ENCODE data around the gene CDCA4. TPM values are rescaled to one million over a fixed set of nuclear protein-coding genes. Genes with fewer than 3 reads are reported as not detected.
A peak's percentile ranks its signal among the peaks of the same experiment; 100 is the strongest.

CDCA4 gene
- total and polyA plus RNA-seq, 10 of the 15 experiments (the other 5 are each of a cell fraction or from before 2014, with no cell fraction given) = 10.4 to 64.0 (median 52.1) TPM

DNA sequence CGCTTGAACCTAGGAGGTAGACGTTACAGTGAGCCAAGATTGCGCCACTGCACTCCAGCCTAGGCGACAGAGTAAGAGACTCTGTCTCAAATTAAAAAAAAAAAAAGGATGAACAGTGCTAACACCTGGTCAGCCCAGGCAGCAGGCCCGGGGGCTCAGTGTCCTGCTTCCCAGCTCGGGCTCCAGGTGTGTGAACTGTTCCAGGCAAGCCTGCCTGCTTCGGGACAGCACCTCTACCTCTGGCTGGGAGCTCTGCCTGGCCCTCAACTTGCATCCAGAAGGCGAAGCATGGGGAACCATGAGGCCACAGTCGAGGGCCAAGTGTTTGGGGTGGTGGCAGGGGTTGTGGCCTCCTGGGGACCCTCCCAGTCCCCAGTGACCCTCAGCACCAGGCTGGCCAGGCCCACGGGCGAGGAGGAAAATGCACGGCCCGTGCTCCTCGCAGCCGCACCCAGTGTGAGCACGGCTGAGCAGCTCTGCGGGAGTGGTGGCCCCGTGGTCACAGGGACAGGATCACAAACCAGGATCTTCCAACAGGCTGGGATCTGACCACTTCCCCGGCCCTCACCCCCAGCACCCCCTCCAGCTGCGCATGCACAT, 15.5 kb downstream of the CDCA4 start:
- ATAC-seq = peak; percentile 9
- CTCF ChIA-PET = interaction anchor here (1.0 to 1.5 kb wide), 2 partner anchors 13 to 16 kb away, joined by 3 to 5 read pairs; no protein-coding TSS in a partner anchor

More for the DNA sequence above, 15.5 kb downstream of the CDCA4 start:
- Histone ChIP-seq H3K36me3 (ENCODE audit: control insufficient read depth in 2 of 2, insufficient read depth in 2 of 2, low read length in 1 of 2) (peaks cover 23 to 32% of the 10 kb centered on the region in 2 experiments), H4K20me1 (ENCODE audit: control insufficient read depth, insufficient read depth) (no peaks in the 10 kb centered on the region; the same call in 1 of the 2 replicates), H3K27me3 (replicated peaks in 1 of 2; ENCODE audit: control insufficient read depth in 2 of 2, insufficient read depth in 2 of 2, low read length in 1 of 2) (no peaks in the 10 kb centered on the region), H3K4me1 (ENCODE audit: control insufficient read depth, insufficient read depth, low read length) (no peaks in the 10 kb centered on the region), H3K79me2 (ENCODE audit: control insufficient read depth, insufficient read depth, low read length) (peaks cover 12% of the 10 kb centered on the region), H3K9ac (ENCODE audit: control insufficient read depth, insufficient read depth, low read length) (no peak overlapping the region), H2AFZ (ENCODE audit: control insufficient read depth, low read depth, low read length) (no peak overlapping the region), H3K27ac (ENCODE audit: control insufficient read depth, insufficient read depth) (no peak overlapping the region), H3K4me3 (no peak overlapping the region), H3K9me3 (replicated peaks; ENCODE audit: control insufficient read depth, insufficient read depth, low read length) (no peaks in the 10 kb centered on the region), H3K4me2 (ENCODE audit: control insufficient read depth, insufficient read depth) (no peak overlapping the region)
- in situ Hi-C loops (cut with MboI) = no loop called here
- intact Hi-C loops (cut with micrococcal nuclease; ENCODE audit: unreplicated experiment) = no loop called here
- FAIRE-seq (no peak), DNase-seq (ENCODE audit: low read depth, low spot score) (no peak)
- 90% methylated on average over 19 of the region's 20 CpGs for whole genome bisulfite sequencing (ENCODE audit: insufficient coverage, insufficient replicate concordance, low lambda C conversion rate, missing lambda C conversion rate)
- TF ChIP-seq YY1 (IDR thresholded peaks at IDR 0.05; ENCODE audit: low read depth, low read length) (no peak), ZNF217 (IDR thresholded peaks at IDR 0.05) (no peak), TARDBP (IDR thresholded peaks at IDR 0.05; ENCODE audit: borderline replicate concordance) (no peak), FOXM1 (IDR thresholded peaks at IDR 0.05; ENCODE audit: low read depth, low read length) (no peak), HDGF (IDR thresholded peaks at IDR 0.05) (no peak), CHD4 (IDR thresholded peaks at IDR 0.05) (no peak), EGR1 (IDR thresholded peaks at IDR 0.05; ENCODE audit: borderline replicate concordance in 1 of 2, low read depth in 2 of 2, low read length in 2 of 2) (no peak), SUZ12 (IDR thresholded peaks at IDR 0.05; ENCODE audit: unreplicated experiment) (no peak), ETV6 (conservative IDR thresholded peaks at IDR 0.05 in 1 of 2, IDR thresholded peaks at IDR 0.05 in 1 of 2; ENCODE audit: borderline replicate concordance in 1 of 2, low read depth in 1 of 2) (no peak), NFYA (IDR thresholded peaks at IDR 0.05; ENCODE audit: borderline replicate concordance, low read depth, low read length) (no peak), TCF12 (IDR thresholded peaks at IDR 0.05; ENCODE audit: low read depth, low read length) (no peak)
- TF ChIP-seq, protein P1, sequence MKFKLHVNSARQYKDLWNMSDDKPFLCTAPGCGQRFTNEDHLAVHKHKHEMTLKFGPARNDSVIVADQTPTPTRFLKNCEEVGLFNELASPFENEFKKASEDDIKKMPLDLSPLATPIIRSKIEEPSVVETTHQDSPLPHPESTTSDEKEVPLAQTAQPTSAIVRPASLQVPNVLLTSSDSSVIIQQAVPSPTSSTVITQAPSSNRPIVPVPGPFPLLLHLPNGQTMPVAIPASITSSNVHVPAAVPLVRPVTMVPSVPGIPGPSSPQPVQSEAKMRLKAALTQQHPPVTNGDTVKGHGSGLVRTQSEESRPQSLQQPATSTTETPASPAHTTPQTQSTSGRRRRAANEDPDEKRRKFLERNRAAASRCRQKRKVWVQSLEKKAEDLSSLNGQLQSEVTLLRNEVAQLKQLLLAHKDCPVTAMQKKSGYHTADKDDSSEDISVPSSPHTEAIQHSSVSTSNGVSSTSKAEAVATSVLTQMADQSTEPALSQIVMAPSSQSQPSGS (IDR thresholded peaks at IDR 0.05; ENCODE audit: low read length) = no peak
- TF ChIP-seq, protein P2, sequence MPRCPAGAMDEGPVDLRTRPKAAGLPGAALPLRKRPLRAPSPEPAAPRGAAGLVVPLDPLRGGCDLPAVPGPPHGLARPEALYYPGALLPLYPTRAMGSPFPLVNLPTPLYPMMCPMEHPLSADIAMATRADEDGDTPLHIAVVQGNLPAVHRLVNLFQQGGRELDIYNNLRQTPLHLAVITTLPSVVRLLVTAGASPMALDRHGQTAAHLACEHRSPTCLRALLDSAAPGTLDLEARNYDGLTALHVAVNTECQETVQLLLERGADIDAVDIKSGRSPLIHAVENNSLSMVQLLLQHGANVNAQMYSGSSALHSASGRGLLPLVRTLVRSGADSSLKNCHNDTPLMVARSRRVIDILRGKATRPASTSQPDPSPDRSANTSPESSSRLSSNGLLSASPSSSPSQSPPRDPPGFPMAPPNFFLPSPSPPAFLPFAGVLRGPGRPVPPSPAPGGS (IDR thresholded peaks at IDR 0.05; ENCODE audit: borderline replicate concordance, insufficient read depth, low read depth, low read length, poor library complexity, severe bottlenecking) = no peak
- TF ChIP-seq, protein P3, sequence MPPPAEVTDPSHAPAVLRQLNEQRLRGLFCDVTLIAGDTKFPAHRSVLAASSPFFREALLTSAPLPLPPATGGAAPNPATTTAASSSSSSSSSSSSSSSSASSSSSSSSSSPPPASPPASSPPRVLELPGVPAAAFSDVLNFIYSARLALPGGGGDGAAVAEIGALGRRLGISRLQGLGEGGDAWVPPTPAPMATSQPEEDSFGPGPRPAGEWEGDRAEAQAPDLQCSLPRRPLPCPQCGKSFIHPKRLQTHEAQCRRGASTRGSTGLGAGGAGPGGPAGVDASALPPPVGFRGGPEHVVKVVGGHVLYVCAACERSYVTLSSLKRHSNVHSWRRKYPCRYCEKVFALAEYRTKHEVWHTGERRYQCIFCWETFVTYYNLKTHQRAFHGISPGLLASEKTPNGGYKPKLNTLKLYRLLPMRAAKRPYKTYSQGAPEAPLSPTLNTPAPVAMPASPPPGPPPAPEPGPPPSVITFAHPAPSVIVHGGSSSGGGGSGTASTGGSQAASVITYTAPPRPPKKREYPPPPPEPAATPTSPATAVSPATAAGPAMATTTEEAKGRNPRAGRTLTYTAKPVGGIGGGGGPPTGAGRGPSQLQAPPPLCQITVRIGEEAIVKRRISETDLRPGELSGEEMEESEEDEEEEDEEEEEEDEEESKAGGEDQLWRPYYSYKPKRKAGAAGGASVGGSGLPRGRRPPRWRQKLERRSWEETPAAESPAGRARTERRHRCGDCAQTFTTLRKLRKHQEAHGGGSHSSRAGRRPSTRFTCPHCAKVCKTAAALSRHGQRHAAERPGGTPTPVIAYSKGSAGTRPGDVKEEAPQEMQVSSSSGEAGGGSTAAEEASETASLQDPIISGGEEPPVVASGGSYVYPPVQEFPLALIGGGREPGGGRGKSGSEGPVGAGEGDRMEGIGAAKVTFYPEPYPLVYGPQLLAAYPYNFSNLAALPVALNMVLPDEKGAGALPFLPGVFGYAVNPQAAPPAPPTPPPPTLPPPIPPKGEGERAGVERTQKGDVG (CRISPR knock-in tag; IDR thresholded peaks at IDR 0.05) = no peak
- RAD21 ChIA-PET (ENCODE audit: unreplicated experiment) = no interaction called here
- no TSS peak for BruUV-seq (replicated peaks)
- SMC1A ChIA-PET (ENCODE audit: uncharacterized antibody, unreplicated experiment) = no interaction called here
- POLR2A ChIA-PET = no interaction called here

All from GM12878 (cell line).